Vagina (tissue), 2 donors: ENCODE data around the gene PBRM1.

ENCODE experiments used
- CTCF ChIP-seq, 3 experiments: fragments of 450-650 bp in 2 of 3; fragments of 200-600 bp in 1 of 3; sonication (generic) in 1 of 3; IDR thresholded peaks; one replicate each; pipeline ENCODE4 v1.5.1; 2017 to 2019; ENCODE audit warnings: antibody characterized with exemption in 3 of 3, mild to moderate bottlenecking in 2 of 3, moderate library complexity in 2 of 3
- POLR2AphosphoS5 ChIP-seq, 2 donors: sonication (generic); formaldehyde crosslinking; IDR thresholded peaks; one replicate each; pipeline ENCODE4 v1.9.0; 2017; ENCODE audit warnings: antibody characterized with exemption in 2 of 2, mild to moderate bottlenecking in 2 of 2, low read depth in 1 of 2; ENCODE audit not compliant: insufficient read depth in 1 of 2

- TF ChIP-seq CTCF (IDR thresholded peaks at IDR 0.05) (no peak), POLR2AphosphoS5 (IDR thresholded peaks at IDR 0.05; ENCODE audit: insufficient read depth in 1 of 2, low read depth in 1 of 2) (peak in 1 of 2 donors; percentile 50)
Observed at GRCh38 chr3:52670621-52671521, 14.8 kb downstream of the PBRM1 start.
